Upper lobe of right lung (tissue), 1 donor: Measurements from ENCODE around the gene CLSTN2. TPM values are rescaled to one million over a fixed set of nuclear protein-coding genes. Genes with fewer than 3 reads are reported as not detected.

Source experiments
- ATAC-seq: fragments of 200-7000 bp; cut with Tn5 transposase; one replicate; pipeline ENCODE4 v1.9.1; 2020; ENCODE audit warnings: mild to moderate bottlenecking, moderate library complexity
- DNase-seq: peaks from one replicate; pipeline ENCODE4 v3.0.0-alpha.2; 2020
- H3K27ac ChIP-seq: fragments of 200-600 bp; one replicate; pipeline ENCODE4 v1.8.0; 2022
- H3K27me3 ChIP-seq: fragments of 200-600 bp; one replicate; pipeline ENCODE4 v1.8.0; 2022; ENCODE audit warnings: mild to moderate bottlenecking
- H3K36me3 ChIP-seq: fragments of 200-600 bp; one replicate; pipeline ENCODE4 v1.8.0; 2022
- H3K4me1 ChIP-seq: fragments of 200-600 bp; one replicate; pipeline ENCODE4 v1.8.0; 2022
- H3K4me3 ChIP-seq: fragments of 200-600 bp; one replicate; pipeline ENCODE4 v1.8.0; 2022; ENCODE audit warnings: mild to moderate bottlenecking
- H3K9me3 ChIP-seq: fragments of 200-600 bp; one replicate; pipeline ENCODE4 v1.8.0; 2022
- intact Hi-C: fragments of 100-400 bp; cut with DNase I; formaldehyde crosslinking; loops from one replicate; pipeline ENCODE4 v1.11.0; 2022
- total RNA-seq: library from RNA; stranded (reverse); fragmentation: NEBNext Ultra II Directional; extraction: Animal tissue kit (Norgen Biotek cat#: 25700); gene quantifications from one replicate; pipeline ENCODE4 v1.2.1, GENCODE V29; 2021
- TF ChIP-seq, protein P1 (sequence below): fragments of 200-600 bp; IDR thresholded peaks from one replicate; pipeline ENCODE4 v1.8.0; 2022; ENCODE audit warnings: antibody characterized with exemption
- donor health status: DM: no; HTN: yes; CAD: no; lungs with severe emphysema.

The CLSTN2 gene
- total RNA-seq, 1 donor from 2014 or later: 3.0 TPM

DNA sequence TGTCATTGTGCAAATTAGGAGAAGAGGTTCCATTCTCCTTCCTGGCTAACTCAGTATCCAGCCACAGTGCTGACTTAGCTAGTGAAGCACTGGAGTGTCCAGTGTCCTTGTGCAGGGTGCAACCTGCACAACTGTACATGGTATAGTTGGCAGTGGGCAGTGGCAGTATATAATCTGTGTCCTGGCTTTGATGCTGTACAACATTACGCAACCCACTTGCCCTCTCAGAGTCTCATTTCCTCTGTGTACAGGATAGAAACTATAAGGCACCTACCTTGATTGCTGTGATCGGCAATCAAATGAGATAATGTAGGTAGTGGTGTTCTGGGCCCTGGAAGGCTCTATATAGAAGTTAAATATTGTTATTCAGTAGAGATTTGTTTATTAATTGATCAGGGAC lies 333.6 kb downstream of the CLSTN2 start:
- ATAC-seq: no peak
- intact Hi-C loops: no loop called here
- no peak for DNase-seq
- Histone ChIP-seq H3K27ac (no peak overlapping the region), H3K27me3 (no peaks in the 10 kb centered on the region), H3K36me3 (no peaks in the 10 kb centered on the region), H3K4me1 (no peaks in the 10 kb centered on the region), H3K4me3 (no peak overlapping the region), H3K9me3 (no peaks in the 10 kb centered on the region)
- TF ChIP-seq, protein P1, sequence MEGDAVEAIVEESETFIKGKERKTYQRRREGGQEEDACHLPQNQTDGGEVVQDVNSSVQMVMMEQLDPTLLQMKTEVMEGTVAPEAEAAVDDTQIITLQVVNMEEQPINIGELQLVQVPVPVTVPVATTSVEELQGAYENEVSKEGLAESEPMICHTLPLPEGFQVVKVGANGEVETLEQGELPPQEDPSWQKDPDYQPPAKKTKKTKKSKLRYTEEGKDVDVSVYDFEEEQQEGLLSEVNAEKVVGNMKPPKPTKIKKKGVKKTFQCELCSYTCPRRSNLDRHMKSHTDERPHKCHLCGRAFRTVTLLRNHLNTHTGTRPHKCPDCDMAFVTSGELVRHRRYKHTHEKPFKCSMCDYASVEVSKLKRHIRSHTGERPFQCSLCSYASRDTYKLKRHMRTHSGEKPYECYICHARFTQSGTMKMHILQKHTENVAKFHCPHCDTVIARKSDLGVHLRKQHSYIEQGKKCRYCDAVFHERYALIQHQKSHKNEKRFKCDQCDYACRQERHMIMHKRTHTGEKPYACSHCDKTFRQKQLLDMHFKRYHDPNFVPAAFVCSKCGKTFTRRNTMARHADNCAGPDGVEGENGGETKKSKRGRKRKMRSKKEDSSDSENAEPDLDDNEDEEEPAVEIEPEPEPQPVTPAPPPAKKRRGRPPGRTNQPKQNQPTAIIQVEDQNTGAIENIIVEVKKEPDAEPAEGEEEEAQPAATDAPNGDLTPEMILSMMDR: no peak

DNA sequence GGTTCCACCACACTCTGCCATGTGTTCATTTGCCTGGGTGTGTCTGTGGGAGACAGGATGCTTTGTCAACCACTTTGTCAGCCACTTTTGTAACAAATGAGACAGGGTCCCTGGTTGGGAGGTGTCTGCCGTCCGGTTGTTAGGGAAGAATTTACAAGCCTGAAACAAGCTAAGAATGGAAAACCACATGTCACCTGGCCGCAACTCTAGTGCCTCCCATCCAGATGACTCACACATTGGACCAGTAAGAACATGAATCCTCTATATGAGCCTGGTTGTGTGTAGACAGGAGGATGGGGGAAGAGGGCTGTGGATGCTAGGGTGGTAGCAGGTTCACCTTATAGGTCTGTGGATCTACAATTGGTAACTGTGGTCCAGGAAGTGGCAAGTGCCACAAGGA lies 335.3 kb downstream of the CLSTN2 start:
- DNase-seq (no peak), ATAC-seq (no peak)
- Histone ChIP-seq H3K36me3 (no peaks in the 10 kb centered on the region), H3K4me1 (no peaks in the 10 kb centered on the region), H3K9me3 (no peaks in the 10 kb centered on the region), H3K27ac (no peak overlapping the region), H3K27me3 (no peaks in the 10 kb centered on the region), H3K4me3 (no peak overlapping the region)
- TF ChIP-seq, protein P1: no peak
- intact Hi-C loops: no loop called here

DNA sequence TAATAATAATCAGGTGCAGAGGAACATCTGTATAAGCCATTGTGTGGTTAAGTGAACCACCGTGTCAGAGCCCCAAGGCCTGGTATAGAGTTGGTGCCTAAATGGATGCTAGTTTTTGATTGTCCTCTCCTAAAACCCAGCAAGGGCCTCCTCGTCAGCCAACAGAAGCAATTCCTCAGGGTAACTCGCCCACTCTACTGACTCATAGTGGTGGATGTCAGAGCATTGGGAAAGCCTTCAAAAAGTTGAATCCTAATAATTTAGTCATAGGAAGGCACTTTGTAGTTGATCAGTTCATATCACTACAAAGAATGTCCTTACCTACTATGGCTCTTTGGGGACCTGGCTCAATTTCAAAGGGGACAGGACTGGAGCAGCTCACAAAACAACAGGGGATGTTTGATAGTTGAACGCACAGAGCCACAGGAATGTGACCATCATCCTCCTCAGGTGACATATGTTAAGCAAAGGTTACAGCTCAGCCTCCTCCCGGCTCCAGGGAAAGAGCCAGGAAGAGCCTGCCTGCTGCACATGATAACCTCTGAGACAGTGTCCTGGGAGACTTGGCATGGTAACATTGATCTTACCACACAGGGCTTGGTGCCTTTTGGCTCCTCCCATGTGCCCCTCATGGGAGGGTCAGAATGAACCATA lies 338.7 kb downstream of the CLSTN2 start:
- Histone ChIP-seq H3K27ac (no peak overlapping the region), H3K27me3 (no peaks in the 10 kb centered on the region), H3K4me1 (no peaks in the 10 kb centered on the region), H3K9me3 (no peaks in the 10 kb centered on the region), H3K36me3 (no peaks in the 10 kb centered on the region), H3K4me3 (no peak overlapping the region)
- no peak for DNase-seq
- intact Hi-C loops: no loop called here
- no peak for ATAC-seq
- TF ChIP-seq, protein P1: no peak

DNA sequence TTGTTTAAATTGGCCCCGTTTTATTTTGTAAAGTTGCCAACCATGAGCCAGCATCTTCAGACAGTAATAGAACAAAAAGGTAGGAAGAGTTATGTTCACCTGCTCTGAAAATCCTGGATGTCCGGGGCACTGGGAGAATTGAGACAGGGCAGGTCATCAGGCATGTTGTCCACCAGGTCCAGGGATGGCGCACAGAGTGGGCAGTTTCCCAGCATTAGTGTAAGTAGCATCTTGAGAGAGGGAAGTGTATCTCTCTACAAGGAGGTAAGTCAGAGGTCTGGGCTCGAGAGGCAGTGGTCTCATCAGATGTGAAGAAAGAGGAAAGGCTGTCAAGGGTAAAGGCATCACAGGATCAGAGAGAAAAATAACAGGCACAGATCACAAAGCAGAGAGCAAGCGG lies 339.4 kb downstream of the CLSTN2 start:
- intact Hi-C loops: no loop called here
- TF ChIP-seq, protein P1: no peak

DNA sequence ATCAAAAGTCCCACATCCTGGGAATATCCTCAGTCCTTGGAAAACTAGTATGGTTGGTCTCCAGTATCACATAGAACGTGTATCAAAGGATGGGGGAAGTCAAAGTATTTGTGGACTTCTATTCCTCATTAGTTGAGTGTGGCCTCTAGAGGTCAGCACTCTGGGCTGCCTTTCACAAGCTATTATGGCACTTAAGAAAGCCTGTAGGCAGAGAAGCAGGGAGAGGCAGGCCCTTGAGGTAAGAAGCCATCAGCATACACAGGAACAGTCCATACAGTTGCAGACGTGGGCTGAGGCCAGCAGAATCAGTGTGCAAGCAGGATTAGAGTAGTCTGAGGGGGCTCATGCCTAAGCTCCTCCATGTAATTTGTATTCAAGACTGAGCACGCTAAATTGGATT lies 341.7 kb downstream of the CLSTN2 start:
- Histone ChIP-seq H3K36me3 (no peaks in the 10 kb centered on the region), H3K4me3 (no peak overlapping the region), H3K27me3 (no peaks in the 10 kb centered on the region), H3K9me3 (no peaks in the 10 kb centered on the region), H3K4me1 (no peaks in the 10 kb centered on the region), H3K27ac (no peak overlapping the region)
- TF ChIP-seq, protein P1: peak; percentile 42
- ATAC-seq (peak; percentile 90), DNase-seq (no peak)
- intact Hi-C loops: no loop called here

More for the DNA sequence above, 339.4 kb downstream of the CLSTN2 start:
- H3K4me1 ChIP-seq: no peaks in the 10 kb centered on the region
- no peak for DNase-seq
- H3K27me3 ChIP-seq: no peaks in the 10 kb centered on the region
- H3K9me3 ChIP-seq: no peaks in the 10 kb centered on the region
- ATAC-seq: no peak
- H3K4me3 ChIP-seq: no peak overlapping the region
- no peaks in the 10 kb centered on the region for H3K36me3 ChIP-seq
- no peak overlapping the region for H3K27ac ChIP-seq

DNA sequence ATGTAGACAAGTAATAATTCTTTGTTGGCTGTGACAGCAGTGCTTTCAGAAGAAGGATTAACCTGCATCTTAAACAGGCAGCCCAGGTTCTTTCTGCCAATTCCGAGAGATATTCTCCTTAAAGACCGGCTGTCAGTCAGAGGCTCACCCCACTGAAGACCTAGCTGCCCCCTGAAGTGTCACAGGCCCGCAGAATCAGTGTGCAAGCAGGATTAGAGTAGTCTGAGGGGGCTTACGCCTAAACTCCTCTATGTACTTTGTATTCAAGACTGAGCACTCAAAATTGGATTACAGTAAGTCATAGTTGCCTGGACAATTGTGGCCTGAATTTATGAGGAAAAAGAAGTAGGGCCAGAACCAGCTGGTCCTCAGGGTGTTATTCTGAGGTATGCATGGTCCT lies 342.9 kb downstream of the CLSTN2 start:
- Histone ChIP-seq H3K9me3 (no peaks in the 10 kb centered on the region), H3K36me3 (no peaks in the 10 kb centered on the region), H3K27me3 (no peaks in the 10 kb centered on the region), H3K4me1 (no peaks in the 10 kb centered on the region), H3K4me3 (no peak overlapping the region), H3K27ac (no peak overlapping the region)
- DNase-seq: no peak
- intact Hi-C loops: no loop called here
- TF ChIP-seq, protein P1: no peak
- ATAC-seq: no peak
